ENCODE data around the gene ZBTB39.
"Not testable (repeated sequence)": the region's sequence is repeated elsewhere in the genome, so short reads cannot be mapped to it uniquely, and the experiment has no call there.

Gene ZBTB39

DNA sequence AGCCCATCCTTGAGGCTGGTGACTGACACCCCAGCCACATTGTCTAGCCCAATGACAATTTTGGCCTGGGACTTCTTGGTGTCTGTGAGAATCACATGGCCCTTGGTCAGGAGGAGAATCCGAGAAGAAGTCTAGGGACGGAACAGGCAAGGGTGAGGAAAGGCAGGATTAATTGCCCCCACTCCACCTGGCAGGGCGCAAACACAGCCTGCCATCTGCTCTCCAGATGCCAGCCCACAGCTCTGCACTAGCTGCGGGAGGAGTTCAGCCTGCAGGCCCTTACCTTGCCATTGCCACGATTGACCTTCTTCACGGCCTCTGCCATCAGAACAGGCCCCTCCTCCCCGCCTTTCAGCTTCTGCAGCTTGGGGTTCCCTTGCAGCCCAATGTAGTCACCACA is 23.1 kb upstream of the ZBTB39 start:
- DNase-seq (ENCODE audit: low spot score), result no peak

DNA sequence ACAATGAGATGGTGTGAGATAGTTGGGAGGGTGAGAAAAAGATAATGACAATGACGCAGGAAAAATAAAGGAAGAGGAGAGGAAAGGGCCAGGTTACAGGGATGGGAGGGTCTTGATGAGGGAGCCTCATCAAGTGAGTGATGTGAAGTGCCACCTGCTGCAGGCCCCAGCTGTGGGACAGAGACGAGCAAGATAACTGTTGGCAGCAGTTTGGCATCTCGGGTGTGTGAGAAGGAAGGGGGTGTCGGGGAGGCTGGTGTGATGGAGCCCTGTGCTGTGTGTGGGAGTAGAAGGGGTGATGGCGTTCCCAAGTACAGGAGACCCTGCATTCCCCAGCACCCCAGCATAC is 21.4 kb upstream of the ZBTB39 start:
- no peak for DNase-seq (ENCODE audit: low spot score)

DNA sequence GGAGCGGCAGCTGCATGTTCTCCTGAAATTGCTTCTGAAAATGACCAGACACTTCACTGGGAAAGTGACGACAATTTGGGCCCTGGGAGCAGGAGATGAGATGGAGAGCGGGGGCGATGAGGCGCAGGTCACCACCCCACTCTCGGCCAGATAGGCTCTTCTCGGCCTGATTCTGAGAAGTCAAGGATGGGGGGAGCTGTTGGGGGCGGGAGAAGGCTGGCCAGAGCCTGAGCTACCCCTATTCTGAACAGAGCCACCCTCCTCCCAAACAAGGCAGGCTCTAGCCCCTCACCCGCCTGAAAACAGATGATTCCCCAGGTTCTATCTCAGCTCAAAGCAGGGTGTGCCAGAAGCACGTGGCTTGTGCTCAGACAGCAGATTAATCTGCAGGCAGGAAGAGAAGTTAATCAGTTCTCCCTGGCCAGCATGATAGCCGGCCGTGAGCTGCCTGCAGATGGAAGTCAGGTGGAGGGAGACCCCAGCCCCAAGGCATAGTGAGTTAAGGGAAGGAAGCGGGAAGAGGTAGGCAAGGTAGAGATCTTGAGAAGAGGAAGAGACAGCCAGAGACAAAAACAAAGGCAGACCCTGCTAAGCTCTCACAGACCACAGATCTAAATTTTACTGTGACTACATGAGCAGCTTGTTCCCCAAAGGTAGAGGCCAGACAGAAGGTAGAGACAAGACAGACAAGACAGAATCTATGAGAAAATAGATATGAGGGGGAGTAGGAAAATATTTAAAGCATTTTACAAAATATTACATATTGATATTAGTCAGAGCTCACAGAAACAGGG is 20.9 kb upstream of the ZBTB39 start:
- no peak for DNase-seq (ENCODE audit: low spot score)

DNA sequence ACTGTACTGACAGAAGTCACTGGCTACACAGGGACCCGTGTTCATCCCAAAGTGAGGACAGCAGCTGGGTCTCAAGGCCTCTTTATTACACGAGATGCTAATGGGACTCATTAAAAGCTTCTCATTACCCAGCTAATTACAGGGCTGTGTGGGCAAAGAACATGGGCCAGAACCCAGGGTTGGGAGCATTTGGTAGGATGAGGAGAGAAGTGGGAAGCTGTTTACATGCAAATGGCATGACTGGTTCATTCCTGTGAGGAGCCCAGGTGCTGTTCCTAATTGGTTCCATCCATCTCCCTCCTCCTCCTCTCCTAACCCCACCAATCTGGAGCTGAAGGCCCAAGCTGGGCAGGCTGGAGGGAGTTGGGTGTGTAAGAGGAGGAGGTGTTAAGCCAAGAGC is 18.9 kb upstream of the ZBTB39 start:
- DNase-seq (ENCODE audit: low spot score), result no peak

DNA sequence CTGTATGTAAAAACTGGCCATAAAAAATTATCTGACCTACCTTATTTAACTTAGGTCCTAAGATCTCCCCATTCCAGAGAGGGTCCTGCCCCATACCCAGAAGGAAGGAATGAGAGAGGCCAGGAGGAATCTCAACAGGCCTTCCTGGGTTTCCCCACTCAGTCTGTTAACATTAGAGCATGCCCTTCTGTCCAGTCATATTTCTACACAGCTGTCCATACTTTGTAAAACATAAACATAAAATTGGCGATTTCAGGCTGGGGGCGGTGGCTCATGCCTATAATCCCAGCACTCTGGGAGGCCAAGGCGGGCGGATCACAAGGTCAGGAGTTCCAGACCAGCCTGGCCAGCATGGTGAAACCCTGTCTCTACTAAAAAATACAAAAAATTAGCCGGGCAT is 16.0 kb upstream of the ZBTB39 start:
- DNase-seq (ENCODE audit: low spot score), result not testable (repeated sequence)

DNA sequence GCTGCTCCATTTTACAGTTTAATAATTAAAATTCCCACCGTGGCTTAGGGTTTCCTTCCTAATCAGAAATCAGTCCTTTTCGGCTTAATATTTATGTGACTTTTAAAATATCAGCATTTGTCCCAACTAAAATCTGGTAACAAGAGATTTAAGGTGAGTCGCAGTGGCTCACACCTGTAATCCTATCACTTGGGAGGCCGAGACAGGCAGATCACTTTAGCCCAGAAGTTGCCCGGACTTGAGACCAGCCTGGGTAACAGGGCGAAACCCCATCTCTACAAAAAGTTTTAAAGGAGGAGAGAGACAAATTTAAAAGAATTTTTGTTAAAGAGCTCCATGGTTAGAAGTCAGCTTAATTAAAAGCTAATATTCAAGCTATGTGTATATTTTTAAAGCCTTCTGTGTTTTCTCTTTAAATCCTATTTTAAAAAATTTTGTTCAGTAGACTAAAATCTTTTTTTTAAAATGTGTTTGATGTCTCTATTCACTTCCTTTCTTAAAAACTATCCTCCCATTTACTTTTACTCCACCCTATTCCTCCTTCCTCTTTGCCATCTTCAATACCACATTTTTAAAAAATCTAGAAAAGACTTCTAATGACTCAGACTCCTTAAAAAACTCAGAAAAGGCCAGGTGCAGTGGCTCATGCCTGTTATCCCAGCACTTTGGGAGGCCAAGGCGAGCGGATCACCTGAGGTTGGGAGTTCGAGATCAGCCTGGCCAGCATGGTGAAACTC is 13.8 kb upstream of the ZBTB39 start:
- DNase-seq (ENCODE audit: low spot score), result no peak

DNA sequence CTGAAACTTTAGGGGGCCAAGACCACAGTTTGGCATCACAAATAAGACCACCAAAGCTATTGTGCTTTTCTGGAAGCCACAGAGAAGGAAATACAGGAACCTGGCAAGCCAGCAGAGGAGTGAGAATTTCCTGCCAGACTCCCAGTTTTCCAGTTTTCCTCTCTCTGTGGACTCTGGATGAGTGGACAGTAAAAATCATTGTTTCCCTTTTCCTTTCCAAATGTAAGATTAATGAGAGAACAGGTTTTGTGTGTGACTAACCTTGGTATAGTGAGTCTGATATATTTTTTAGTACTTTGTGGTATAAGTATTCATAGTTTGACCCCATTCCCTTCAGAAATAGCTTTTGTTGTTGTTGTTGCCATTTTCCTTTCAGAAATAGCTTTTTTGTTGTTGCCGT is 12.6 kb upstream of the ZBTB39 start:
- DNase-seq (ENCODE audit: low spot score), result no peak

DNA sequence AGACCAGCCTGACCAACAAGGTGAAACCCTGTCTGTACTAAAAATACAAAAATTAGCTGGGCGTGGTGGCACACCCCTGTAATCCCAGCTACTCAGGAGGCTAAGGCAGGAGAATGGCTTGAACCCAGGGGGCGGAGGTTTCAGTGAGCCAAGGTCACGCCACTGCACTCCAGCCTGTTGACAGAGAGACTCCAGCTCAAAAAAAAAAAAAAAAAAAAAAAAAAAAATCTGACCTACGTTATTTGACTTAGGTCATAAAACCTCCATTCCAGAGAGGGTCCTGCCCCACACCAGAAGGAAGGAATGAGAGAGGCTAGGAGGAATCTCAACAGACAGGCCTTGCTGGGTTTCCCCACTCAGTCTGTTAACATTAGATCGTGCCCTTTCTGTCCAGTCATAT is 12.0 kb upstream of the ZBTB39 start:
- DNase-seq (ENCODE audit: low spot score), result not testable (repeated sequence)

DNA sequence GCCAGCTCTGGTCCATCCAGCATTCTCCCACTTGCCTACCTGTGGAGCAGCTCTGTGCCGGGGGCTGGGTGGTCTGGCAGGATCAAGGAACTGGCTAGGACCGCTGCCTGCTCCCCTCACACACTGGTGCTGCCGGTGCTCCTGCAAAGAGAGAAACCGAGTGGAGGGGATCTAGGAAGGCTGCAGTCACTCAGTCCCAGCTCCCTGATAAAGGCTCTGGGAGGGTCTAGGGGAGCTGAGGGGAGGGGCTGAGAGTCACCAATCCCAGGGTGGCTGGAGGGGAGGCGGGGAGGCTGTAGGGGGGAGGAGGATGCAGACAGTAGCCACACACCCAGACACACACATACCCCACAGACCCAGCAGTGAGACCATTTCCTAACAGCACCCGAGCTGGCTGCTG is 10.0 kb upstream of the ZBTB39 start, which contains the start of gene TAC3:
TSS of gene TAC3 (minus strand) at position 182 of the 400 bp plus-strand sequence. CDS start 732 bp downstream, outside the sequence.
- DNase-seq (ENCODE audit: low spot score), result no peak

DNA sequence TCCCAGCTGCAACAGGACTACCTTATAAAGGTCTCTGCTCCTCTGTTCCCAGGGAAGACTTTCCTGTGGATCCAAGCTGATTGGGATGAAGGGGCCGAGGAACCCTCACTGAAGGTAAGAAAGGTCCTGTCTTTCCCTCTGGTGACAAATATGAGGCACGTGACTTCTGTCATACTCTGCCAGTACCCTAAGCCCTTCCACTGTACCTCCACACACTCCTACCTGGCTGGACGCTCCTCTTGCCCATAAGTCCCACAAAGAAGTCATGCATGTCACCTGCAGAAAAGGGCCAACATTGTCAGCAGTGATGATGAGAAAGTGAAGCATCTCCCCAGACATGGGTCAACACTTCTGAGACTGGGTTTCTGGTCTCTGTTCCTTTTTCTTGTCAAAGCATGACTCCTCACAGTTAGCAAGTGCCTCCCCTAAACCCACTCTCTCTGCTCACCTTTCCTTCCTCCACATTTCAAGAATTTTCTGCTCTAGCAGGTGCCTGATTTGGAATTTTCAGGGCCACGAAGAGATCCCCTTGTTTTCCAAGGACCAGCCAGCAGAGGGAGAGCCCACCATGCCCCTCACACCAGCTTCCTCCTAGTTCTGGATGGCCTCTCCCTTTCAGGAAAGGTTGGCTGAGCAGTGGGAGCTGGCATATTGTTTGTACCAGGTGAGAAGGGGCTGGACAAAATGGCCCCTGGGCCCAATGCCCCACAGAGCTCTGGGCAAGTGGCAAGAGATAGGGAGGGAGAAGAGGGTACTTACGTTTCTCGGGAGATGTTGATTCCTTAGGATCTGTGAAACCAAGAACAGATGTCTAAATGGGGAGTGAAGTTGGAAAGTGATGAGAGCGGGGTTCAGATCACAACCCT is 6.5 kb upstream of the ZBTB39 start:
- no peak for DNase-seq (ENCODE audit: low spot score)

DNA sequence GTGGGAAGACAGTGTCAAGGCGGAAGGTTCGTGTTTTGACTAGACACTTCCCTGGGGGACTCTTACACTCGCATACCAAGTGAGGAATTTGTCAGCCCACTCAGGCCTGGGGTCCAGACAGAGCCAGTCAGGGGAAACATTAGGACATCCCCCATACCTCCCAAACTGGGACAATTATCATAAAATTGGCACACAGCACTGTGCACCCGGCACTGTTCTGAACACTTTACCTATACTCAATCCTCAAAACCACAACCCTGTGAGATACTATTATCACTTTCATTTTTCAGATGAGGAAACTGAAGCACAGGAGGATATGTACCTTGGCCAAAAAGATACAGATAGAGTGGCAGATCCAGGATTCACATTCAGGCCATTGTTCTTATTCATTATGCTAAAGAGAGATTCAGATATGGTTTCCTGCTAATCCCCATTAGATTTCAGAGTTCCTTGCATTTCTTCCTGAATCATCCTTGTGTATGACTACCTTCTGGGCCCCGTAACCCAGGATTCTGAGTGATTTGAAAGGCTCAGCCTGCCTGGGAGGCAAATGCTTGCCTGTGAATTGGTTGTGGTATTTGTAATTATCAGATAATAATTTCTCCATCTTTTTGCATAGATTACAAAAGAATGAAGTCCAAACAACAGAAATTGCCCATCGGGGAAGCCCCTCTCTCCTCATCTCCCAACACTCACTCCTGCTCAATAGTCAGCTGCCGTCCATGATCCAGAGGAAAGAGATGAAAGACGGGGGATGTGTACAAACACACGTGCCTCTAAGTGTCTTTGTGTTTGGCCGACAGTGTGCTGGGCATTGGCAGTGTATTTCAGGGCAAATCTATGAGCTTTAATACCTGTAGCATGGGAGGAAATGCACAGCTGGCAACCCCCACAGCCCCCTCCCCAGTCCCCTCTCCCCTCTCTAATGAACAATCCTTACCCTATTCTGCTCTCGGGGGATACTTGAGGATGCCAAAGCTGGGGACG is 5.4 kb upstream of the ZBTB39 start:
- no peak for DNase-seq (ENCODE audit: low spot score)

DNA sequence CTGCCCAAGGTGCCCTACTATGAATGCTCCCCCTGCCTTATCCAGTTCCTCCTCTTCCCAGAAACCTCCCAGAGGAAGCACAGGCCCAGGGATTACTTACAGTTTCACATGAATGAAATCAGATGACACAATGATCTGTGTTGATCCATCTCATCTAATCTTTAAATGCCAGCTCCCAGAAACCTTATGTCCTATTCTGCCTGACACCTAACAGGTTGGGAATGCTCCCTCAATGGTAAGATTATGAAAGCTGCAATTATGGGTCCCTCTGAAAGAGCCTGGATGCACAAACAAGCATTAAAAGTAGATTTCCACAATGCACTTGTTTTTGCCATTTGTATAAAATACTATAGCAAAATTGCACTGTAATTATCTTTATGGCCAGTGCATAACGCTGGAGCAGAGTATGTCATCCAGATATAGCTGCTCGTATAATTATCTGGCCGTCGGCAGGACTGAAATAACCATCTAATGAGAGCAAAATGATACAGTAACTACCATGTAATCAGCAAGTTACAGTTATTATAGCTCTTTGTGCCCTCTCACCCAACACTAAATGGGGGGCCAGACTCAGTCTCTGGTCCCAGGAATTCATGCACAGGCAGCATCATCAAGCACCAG is 4.4 kb upstream of the ZBTB39 start:
- DNase-seq (ENCODE audit: low spot score), result no peak

DNA sequence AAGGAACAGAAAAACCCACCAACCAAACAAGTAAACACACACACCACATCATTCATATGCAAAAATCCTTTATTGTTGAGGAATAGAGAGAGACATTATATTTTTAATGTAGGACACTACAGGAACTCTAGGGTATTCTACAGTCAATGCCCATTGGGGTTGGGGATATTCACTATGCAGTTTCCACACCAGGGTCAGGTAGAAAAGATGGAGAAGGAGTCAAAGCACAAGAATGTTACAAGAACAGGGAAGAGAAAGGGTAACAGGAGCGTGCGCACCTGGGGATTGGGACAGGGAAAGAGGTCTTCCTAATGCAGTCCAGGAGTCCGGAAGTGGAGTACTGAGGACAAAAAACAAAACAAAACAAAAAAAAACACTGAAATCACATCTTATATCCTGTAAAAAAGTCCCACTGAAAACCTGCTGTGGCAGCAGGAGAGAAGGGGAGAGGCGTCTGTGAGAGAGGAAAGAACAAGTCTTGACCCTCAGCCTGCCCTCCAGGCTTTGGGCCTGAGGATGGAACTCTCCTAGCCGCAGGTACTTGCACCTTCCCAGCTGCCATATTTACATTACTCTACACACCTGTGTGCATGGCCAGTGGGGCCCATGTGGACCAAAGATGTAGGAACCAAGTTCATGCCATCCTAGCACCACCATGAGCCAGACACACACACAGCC is 3.7 kb upstream of the ZBTB39 start:
- DNase-seq (ENCODE audit: low spot score), result no peak

DNA sequence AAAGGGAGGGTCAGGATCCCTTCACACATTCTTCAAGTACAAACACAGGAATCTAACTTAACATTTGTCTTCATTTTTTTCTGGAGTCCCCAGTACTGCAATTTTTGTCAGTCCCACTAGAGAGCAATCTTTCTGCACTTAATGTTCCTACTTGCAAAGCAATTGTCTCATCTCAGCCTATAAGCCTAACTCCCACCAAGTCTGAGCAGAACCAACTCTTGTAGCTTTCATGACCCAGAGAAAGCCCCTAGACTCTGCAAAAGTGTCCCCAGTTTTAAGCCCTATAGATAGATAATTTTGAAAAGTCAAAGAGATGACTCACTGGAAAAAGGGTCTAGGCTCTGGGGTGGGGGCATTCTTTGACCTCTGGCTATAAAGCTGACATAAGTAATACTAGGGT is 1.8 kb upstream of the ZBTB39 start:
- DNase-seq (ENCODE audit: low spot score), result peak; percentile 63

DNA sequence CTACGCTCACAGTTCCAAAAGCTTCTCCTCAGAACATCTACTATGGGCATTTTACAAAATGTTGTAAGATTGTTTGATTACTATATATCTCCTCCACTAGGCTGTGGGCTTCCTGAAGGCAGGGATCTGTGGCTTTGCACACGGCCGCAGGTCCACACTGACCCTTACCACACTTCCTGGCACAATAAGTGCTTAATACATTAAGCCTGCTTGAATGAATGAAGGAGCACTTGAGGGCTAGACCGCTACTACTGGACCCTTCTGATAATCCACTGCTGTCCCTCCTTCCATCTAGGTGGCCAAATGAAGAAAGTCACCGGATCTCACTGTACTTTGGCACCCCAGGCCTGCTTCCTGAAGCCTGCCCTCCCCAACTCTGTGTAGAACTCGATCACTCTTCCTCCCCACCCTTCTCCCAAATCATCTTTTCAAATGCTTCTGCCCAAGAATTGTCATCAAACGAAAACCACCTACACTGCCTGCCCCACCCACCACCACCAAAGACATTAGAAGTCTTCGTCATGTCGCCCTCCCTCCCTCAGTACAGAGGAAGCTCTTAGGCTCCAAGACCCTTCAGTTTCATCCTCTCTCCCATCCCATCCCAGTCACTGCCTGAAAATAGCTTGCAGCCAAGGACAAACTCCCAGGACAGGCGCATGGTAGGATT is 596 bp upstream of the ZBTB39 start:
- no peak for DNase-seq (ENCODE audit: low spot score)

DNA sequence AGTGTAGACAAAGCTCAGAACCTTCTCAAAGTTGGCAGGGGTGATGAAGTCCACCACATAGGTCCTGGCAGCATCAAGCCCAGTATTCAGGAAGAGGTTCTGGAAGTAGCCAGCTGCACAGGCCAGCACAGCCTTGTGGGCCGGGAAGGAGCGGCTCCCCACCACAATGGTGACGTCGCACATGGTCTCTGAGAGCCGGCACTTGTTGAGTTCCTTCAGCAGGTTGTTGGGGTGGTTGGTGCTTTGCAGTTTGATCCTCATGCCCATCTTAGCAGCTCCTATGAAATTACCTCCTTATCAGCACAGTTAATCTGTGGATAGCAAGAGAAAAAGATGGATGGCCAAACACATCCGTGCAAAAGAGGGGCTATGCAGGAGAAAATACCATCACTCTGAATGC is 1.7 kb downstream of the ZBTB39 start:
- DNase-seq (ENCODE audit: low spot score), result no peak

DNA sequence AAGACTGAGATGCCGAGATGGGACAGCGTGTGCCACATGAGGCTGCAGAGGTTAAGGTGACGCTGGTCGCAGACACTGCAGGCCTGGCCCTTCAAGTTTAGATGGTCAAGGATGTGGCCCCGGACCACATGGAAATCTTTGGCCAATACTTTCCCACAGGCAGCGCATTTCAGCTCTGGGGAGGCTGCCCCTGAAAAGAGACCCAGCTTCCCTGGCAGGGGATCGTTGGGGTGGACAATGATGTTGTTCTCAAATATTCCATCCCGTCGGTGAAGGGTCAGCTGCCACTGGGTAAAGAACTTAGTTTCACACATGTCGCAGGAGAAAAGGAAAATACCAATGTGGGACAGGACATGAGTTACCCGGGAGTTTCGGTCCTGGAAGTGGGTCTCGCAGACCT is 3.0 kb downstream of the ZBTB39 start:
- DNase-seq (ENCODE audit: low spot score), result no peak

DNA sequence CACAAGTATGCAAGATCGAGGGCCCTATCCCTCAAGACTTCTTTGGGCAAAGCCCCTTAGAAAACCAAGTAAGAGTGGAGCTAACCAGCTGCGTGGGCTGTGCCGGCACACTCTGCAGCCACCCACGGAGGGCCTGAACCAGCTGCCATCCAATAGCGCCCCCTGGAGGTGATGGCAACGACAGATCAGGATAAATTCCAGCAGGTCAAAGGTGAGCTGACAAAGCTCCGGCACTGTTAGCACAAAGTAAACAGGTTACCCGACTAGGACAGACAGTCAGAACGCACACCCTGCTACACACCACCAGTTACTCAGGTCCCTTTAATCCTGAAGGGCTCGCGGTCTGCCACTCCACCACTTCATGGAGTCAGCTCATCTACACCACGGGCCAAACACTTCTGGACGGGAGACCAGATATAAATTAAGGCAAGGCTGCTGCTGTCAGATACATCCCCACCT is 4.9 kb downstream of the ZBTB39 start:
- DNase-seq (ENCODE audit: low spot score), result peak; percentile 98

DNA sequence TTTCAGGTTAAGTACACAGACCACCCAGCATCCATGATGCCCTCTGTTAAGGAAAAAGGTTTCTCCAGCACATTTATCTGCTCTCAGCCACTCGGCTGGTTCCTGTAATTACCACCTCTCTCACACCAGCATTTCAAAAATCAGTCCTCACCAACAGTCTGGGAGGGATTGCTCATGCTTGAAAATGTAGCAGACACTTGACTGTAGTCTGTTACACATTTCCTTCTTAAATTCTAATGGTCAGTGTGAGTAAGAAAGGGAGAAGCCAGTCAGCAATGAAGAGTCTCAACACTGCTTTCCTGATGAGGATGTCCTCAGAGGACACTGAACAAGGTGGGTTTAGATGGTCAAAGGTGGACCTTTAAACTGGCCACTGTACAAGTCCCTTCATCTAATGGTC is 6.0 kb downstream of the ZBTB39 start:
- no peak for DNase-seq (ENCODE audit: low spot score)

DNA sequence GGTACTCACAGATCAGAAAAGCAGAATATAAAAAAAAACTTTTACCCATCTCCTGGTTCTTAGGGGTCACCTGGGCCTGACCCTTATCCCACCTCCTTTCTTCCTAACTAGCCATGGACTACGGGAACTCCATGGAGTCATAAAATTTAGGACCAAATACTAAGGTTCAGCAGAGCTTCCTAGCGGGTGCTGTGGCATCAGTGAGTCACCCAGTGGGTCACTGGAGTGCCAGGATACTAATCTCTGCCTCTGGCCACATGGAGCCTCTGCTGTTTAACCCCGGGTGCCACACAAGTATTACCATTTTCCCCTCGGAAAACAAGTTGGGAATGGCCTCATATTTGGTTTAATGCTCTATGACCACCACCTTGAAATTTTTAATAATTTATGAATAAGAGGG is 6.9 kb downstream of the ZBTB39 start:
- DNase-seq (ENCODE audit: low spot score), result no peak
